NCI-H1436 treated with DMSO at 0.1 percent for 48 hours (cell line): Measurements from ENCODE around the gene PRKAR1B.
"Not testable (repeated sequence)": the region's sequence is repeated elsewhere in the genome, so short reads cannot be mapped to it uniquely, and the experiment has no call there.

Source experiments
- DNase-seq: peaks from one replicate; lab custom pipeline; 2025; lab: John Stamatoyannopoulos, UW

PRKAR1B gene

DNA sequence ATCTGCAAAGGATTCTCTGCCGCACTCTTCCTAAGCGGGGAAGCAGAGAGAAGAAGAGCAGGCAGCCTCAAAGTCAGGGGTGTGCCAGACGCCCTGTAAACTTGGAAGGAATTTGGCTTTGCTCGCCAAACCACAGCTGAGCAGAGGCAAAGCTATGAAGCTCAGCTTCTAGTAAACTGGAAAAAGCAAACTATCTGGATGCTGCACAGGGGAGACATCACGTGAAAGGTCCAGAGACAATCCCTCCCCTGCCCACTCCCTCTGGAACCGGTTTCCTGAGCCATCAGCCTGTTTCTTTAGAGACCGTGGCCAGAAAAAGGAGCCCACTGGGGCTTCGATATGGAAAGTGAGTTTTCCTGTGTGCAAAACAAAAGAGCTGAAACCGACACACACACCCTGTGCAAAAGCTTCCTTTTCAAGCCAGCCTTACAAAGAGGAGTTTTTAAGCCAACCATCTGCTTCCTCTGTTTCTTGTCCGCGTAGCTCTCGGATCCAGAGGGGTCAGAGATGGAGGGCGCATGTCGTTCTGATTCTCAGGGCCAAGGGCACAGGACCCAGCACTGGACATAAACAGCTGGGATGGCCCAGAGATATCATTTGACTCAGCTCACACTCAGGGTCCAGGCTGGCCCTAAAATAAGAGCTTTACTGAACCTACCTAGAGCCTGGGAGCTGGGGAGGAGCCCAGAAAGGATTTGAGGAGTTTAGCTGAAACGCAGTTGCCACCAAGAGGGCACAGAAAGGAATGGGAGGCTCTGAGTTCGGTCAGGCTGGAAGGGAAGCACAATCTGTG is 58.7 kb downstream of the PRKAR1B start:
- DNase-seq, result no peak

DNA sequence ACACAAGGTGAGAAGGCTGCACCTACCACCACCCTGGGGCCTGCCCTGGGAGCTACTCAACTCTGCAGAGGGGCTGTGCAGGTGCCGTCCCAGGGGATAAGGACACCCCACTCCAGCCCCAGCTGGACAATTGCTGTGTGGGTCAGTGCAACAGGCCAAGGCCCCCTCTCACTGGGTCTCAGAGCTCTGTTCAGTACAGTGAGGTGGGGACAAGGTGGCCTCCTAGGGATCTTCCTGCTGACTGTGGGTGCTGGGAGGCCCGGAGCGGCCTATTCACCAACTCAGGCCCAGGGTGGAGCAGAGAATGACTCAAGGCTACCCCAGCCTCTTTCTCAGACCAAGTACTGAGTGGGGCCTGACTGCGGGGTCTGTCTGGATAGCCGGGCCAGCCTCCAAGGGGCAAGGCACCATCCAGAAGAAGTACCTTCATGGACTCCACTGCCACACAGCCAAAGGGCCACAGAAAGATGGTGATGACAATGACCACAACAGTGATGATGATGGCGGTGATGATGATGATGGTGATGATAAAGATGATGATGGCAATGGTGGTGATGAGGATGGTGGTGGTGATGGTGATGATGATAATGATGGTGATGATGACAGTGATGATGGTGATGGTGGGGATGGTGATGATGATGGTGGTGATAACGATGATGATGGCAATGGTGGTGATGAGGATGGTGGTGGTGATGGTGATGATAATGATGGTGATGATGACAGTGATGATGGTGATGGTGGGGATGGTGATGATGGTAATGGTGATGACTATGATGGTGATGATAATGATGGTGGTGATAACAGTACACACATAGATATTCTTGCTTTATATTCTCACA is 60.4 kb downstream of the PRKAR1B start:
- no peak for DNase-seq

- DNase-seq, result no peak
Measured at GRCh38 chr7:665736-666453, 61.2 kb downstream of the PRKAR1B start.

DNA sequence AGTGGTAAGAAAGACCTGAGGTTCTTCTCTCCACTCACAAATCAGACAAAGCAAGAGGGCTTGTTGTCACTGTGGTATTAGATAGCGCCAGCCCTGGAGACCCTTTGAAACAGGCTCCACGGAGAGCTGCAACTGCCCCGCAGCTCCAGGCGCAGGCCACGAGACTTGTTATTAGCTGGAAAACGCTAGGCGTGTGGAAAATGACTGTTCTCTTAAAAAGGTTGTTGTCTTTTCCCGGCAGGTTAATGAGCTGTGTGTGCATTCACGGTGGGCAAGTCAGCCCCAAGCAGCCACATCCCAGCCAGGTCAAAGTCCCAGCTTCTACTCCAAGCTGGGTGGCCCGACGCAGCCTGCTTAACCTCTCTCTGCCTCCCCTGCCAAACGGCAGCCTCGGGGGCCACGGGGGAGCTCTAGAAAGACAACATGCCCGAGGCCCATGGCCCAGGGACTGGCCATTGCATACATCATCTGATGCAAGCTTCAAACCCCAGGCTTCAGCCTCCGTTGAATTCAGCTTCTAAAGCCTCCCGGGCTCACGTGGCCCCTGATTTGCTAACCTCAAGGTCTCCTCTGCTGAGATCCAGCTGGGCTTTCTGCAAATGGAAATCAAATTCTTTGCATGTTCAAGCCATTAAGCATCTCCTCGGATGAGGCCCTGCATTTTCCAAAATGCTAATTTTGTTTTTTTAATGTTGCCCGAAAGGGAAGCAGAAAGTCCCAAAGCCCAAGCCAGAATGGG is 61.9 kb downstream of the PRKAR1B start:
- no peak for DNase-seq

GRCh38 chr7:664402-664775 is 62.7 kb downstream of the PRKAR1B start:
- no peak for DNase-seq

GRCh38 chr7:662576-662975 is 64.5 kb downstream of the PRKAR1B start:
- DNase-seq, result no peak

GRCh38 chr7:659996-660395 is 67.1 kb downstream of the PRKAR1B start:
- no peak for DNase-seq

DNA sequence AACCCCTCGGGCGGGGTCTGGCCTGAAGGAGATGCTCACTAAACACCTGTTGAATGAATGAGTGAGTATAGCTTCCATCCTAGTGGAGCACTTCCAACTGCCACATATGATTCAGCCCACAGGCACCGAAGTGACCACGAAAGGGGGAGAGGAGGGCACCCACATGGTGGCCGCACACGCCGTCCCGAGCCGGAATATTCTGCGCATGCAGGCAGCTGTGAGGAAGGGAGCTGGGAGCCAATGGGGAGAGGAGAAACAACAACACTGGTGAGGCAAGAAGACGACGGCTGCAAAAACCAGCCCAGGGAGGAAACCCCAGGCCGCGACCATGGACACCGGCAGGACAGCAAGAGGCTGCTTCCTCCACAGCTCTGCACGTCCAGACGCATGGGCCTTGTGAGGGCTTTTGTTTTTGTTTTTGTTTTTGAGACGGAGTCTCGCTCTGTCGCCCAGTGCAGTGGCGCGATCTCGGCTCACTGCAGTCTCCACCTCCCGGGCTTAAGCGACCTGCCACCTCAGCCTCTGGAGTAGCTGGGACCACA is 67.7 kb downstream of the PRKAR1B start:
- no peak for DNase-seq

DNA sequence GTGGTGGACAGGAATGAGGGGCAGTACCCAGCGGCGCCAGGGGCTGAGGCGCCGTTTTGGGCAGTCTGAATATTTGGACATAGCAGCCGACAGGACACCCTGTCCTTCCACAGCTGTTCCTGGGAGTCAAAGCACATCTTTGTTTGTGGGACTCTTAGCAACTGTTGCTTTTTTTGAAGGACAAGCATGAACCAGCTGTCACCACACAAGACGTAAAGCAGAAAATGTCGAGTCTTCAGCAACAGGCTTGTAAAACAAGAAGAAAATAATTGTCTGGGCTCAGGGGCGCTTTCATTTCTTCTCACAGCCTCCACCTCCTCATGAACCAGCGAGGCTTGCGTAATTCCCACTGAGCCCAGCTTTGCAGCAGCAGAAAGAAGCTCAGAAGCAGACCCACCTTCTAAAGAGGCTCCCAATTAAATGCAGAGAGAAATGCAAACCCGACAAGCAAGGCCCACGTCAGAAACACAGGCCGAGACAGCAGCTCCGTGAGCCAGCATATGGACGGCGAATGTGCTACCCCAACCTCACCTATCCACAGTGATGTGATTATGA is 69.4 kb downstream of the PRKAR1B start:
- no peak for DNase-seq

GRCh38 chr7:657010-657409 is 70.1 kb downstream of the PRKAR1B start:
- not testable (repeated sequence) for DNase-seq

DNA sequence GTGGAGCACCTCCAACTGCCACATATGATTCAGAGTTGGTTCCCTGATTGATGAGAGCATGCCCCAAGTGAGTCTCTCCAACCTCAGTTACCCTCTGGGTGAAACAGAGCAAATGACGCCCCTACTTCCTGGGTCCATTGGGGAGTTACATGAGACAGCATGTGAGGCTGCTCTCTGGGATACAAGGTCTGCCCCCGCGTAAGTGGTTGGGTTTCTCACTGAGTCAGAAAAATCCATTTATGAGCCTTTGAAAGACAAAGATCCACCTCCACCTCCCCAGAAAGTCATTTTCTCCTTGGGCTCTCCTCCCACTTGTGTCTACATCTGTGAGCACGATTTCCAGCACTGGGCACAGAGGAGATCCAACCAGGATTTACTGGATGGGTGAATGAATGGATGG is 71.3 kb downstream of the PRKAR1B start:
- DNase-seq, result no peak

- DNase-seq, result no peak
Measured at GRCh38 chr7:653829-654764, 73.0 kb downstream of the PRKAR1B start.

- DNase-seq, result no peak
Measured at GRCh38 chr7:652881-653280, 74.2 kb downstream of the PRKAR1B start.

- DNase-seq, result not testable (repeated sequence)
Measured at GRCh38 chr7:652167-652566, 74.9 kb downstream of the PRKAR1B start.

GRCh38 chr7:651032-651728 is 75.9 kb downstream of the PRKAR1B start:
- no peak for DNase-seq

GRCh38 chr7:650339-651031 is 76.6 kb downstream of the PRKAR1B start:
- DNase-seq, result no peak

- DNase-seq, result no peak
Measured at GRCh38 chr7:646951-647350, 80.1 kb downstream of the PRKAR1B start.

DNA sequence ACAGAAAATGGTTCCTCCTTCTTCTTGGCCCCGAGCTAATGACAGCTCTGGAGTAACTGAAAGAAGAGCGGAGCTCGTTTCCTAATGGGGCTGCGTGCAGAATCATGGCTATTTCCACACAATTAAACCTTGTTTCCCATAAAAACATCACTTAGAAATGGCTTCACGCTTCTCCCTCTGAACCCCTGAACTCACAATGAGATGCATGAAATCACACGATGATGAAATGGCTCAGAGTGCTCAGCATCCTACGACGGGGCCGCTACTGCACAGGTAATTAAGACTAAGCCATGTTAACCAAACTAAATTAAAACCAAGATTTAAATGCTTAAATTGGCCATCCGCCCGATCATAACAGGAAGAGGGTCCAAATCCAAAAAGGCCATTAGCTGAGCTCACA is 80.6 kb downstream of the PRKAR1B start:
- DNase-seq, result no peak

DNA sequence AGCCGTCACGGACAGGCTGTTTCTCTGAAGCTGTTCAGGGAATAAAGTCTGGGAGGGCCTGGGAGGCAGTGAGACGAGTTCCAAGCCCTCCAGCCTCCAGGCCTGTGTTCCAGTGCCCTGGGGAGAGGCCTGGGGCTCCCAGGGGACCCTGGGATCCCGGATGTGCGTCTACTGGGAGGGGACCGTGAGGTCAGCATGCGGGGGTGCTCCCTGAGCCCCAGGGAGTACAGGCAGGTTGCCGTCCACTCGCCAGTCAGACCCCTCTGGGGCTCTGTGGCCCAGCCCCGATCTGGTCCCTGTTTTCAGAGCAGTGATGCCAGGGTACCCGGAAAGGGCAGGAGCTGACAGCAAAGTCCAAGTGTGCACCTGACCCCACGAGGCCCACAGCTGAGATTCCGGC is 81.5 kb downstream of the PRKAR1B start:
- no peak for DNase-seq
